GM19438 (cell line): ENCODE data around the gene NDST3.
A peak's percentile ranks its signal among the peaks of the same experiment; 100 is the strongest.

ENCODE experiments used
- ATAC-seq: cut with Tn5 transposase; IDR thresholded peaks from one replicate; pipeline ENCODE4 v1.9.1; 2021; ENCODE audit warnings: low read depth; ENCODE audit not compliant: unreplicated experiment

Gene NDST3

GRCh38 chr4:118076958-118077766 lies 42.9 kb downstream of the NDST3 start:
- peak; percentile 84 for ATAC-seq

GRCh38 chr4:118077767-118078105 lies 43.5 kb downstream of the NDST3 start:
- no peak for ATAC-seq

- ATAC-seq, result no peak
Measured at GRCh38 chr4:118081434-118081833, 47.1 kb downstream of the NDST3 start.

GRCh38 chr4:118082182-118082581 lies 47.9 kb downstream of the NDST3 start:
- ATAC-seq, result no peak

- ATAC-seq, result no peak
Measured at GRCh38 chr4:118085700-118086099, 51.4 kb downstream of the NDST3 start.

GRCh38 chr4:118086344-118086743 lies 52.1 kb downstream of the NDST3 start:
- ATAC-seq, result no peak

GRCh38 chr4:118087366-118087765 lies 53.1 kb downstream of the NDST3 start:
- no peak for ATAC-seq

- ATAC-seq, result no peak
Measured at GRCh38 chr4:118099106-118099505, 64.8 kb downstream of the NDST3 start.

GRCh38 chr4:118102195-118102594 lies 67.9 kb downstream of the NDST3 start:
- ATAC-seq, result no peak

- no peak for ATAC-seq
Measured at GRCh38 chr4:118112117-118113046, 78.1 kb downstream of the NDST3 start.

GRCh38 chr4:118113220-118113619 lies 78.9 kb downstream of the NDST3 start:
- no peak for ATAC-seq

- no peak for ATAC-seq
Measured at GRCh38 chr4:118114720-118115119, 80.4 kb downstream of the NDST3 start.

- ATAC-seq, result no peak
Measured at GRCh38 chr4:118120120-118120760, 86.0 kb downstream of the NDST3 start.

- ATAC-seq, result no peak
Measured at GRCh38 chr4:118124997-118125396, 90.7 kb downstream of the NDST3 start.

GRCh38 chr4:118139241-118139640 lies 105.0 kb downstream of the NDST3 start:
- no peak for ATAC-seq

GRCh38 chr4:118141240-118141639 lies 107.0 kb downstream of the NDST3 start:
- ATAC-seq, result no peak

- no peak for ATAC-seq
Measured at GRCh38 chr4:118154649-118155048, 120.4 kb downstream of the NDST3 start.

GRCh38 chr4:118155516-118155915 lies 121.2 kb downstream of the NDST3 start:
- no peak for ATAC-seq

- no peak for ATAC-seq
Measured at GRCh38 chr4:118158763-118159375, 124.6 kb downstream of the NDST3 start.

GRCh38 chr4:118167306-118167705 lies 133.0 kb downstream of the NDST3 start:
- ATAC-seq, result no peak

- ATAC-seq, result no peak
Measured at GRCh38 chr4:118171381-118171780, 137.1 kb downstream of the NDST3 start.
